Measurements from ENCODE around the gene PVALEF.
A peak's percentile ranks its signal among the peaks of the same experiment; 100 is the strongest.

PVALEF gene

DNA sequence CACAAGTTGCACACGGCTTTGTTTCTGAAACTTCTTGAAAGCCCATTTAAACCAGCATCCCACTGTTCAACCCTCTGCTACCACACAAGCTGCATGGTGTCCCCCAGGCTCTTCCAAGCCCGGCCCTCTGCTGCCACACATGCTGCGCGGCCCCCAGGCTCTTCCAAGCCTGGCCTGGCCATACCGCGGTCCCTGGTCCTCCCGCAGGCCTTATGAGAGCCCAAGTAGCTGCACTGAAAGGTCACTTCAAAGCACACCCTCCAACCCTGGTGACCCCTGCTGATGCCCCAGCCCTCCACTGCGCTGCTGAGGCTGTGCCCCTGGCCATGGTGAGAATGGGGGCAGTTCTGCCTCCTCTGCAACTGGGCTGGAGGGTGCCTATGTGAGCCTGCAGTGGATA, 25.9 kb upstream of the PVALEF start:
- Histone ChIP-seq H3K27me3 (ENCODE audit: low read depth, low read length) (peaks cover 4% of the 10 kb centered on the region; the same call in 1 of the 2 replicates), H2AFZ (ENCODE audit: low read depth, low read length) (no peak overlapping the region), H3K4me1 (ENCODE audit: low read length) (no peaks in the 10 kb centered on the region), H3K9me3 (ENCODE audit: insufficient read depth, low read length) (no peaks in the 10 kb centered on the region), H4K20me1 (ENCODE audit: insufficient read depth, low read length) (no peaks in the 10 kb centered on the region), H3K27ac (ENCODE audit: low read length) (no peak overlapping the region), H3K4me2 (ENCODE audit: low read length) (no peak overlapping the region), H3K79me2 (ENCODE audit: low read length) (no peaks in the 10 kb centered on the region), H3K4me3 (ENCODE audit: low read length) (no peak overlapping the region), H3K9ac (ENCODE audit: low read length) (no peak overlapping the region), H3K36me3 (replicated peaks; ENCODE audit: low read depth, low read length) (no peaks in the 10 kb centered on the region)
- TF ChIP-seq EZH2phosphoT487 (IDR thresholded peaks at IDR 0.05; ENCODE audit: low read depth) = no peak
- TF ChIP-seq CTCF (IDR thresholded peaks at IDR 0.05; ENCODE audit: low read depth, low read length) = no peak

- Histone ChIP-seq H2AFZ (ENCODE audit: low read depth, low read length) (no peak overlapping the region), H3K4me1 (ENCODE audit: low read length) (no peaks in the 10 kb centered on the region)
Measured at GRCh38 chr17:81140018-81140417, 25.3 kb upstream of the PVALEF start.

DNA sequence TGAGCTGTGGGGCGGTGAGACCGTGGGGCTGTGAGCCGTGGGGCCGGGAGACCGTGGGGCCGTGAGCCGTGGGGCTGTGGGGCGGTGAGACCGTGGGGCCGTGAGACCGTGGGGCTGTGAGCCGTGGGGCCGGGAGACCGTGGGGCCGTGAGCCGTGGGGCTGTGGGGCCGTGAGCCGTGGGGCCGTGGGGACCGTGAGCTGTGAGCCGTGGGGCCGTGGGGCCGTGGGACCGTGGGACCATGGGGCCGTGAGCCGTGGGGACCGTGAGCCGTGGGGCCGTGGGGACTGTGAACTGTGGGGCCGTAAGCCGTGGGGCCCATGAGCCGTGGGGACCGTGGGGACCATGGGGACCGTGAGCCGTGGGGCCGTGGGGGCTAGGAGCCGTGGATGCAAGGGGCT, 24.6 kb upstream of the PVALEF start:
- no peak overlapping the region for H3K27ac ChIP-seq (ENCODE audit: low read length)
- H3K4me2 ChIP-seq (ENCODE audit: low read length) = no peak overlapping the region
- H3K4me3 ChIP-seq (ENCODE audit: low read length) = no peak overlapping the region
- no peaks in the 10 kb centered on the region for H4K20me1 ChIP-seq (ENCODE audit: insufficient read depth, low read length)
- H3K27me3 ChIP-seq (ENCODE audit: low read depth, low read length) = peaks cover 4% of the 10 kb centered on the region; the same call in 1 of the 2 replicates
- no peaks in the 10 kb centered on the region for H3K36me3 ChIP-seq (replicated peaks; ENCODE audit: low read depth, low read length)
- no peak for TF ChIP-seq CTCF (IDR thresholded peaks at IDR 0.05; ENCODE audit: low read depth, low read length)
- no peaks in the 10 kb centered on the region for H3K4me1 ChIP-seq (ENCODE audit: low read length)
- no peaks in the 10 kb centered on the region for H3K9me3 ChIP-seq (ENCODE audit: insufficient read depth, low read length)
- no peak overlapping the region for H2AFZ ChIP-seq (ENCODE audit: low read depth, low read length)
- H3K79me2 ChIP-seq (ENCODE audit: low read length) = no peaks in the 10 kb centered on the region
- H3K9ac ChIP-seq (ENCODE audit: low read length) = no peak overlapping the region

More at GRCh38 chr17:81140018-81140417, 25.3 kb upstream of the PVALEF start:
- Histone ChIP-seq H3K79me2 (ENCODE audit: low read length) (no peaks in the 10 kb centered on the region), H3K27me3 (ENCODE audit: low read depth, low read length) (peaks cover 4% of the 10 kb centered on the region; the same call in 1 of the 2 replicates), H3K36me3 (replicated peaks; ENCODE audit: low read depth, low read length) (no peaks in the 10 kb centered on the region), H4K20me1 (ENCODE audit: insufficient read depth, low read length) (no peaks in the 10 kb centered on the region), H3K4me3 (ENCODE audit: low read length) (no peak overlapping the region), H3K4me2 (ENCODE audit: low read length) (no peak overlapping the region), H3K9ac (ENCODE audit: low read length) (no peak overlapping the region), H3K27ac (ENCODE audit: low read length) (no peak overlapping the region), H3K9me3 (ENCODE audit: insufficient read depth, low read length) (no peaks in the 10 kb centered on the region)
- TF ChIP-seq CTCF (IDR thresholded peaks at IDR 0.05; ENCODE audit: low read depth, low read length) (no peak), EZH2phosphoT487 (IDR thresholded peaks at IDR 0.05; ENCODE audit: low read depth) (no peak)

- Histone ChIP-seq H3K27me3 (ENCODE audit: low read depth, low read length) (peaks cover 4% of the 10 kb centered on the region; the same call in 1 of the 2 replicates), H2AFZ (ENCODE audit: low read depth, low read length) (peak overlapping the region; percentile 18; the same call in 1 of the 2 replicates), H3K4me3 (ENCODE audit: low read length) (no peak overlapping the region), H3K4me2 (ENCODE audit: low read length) (peak overlapping the region; percentile 13), H3K79me2 (ENCODE audit: low read length) (no peaks in the 10 kb centered on the region), H3K9me3 (ENCODE audit: insufficient read depth, low read length) (no peaks in the 10 kb centered on the region), H3K27ac (ENCODE audit: low read length) (no peak overlapping the region), H3K9ac (ENCODE audit: low read length) (no peak overlapping the region), H3K36me3 (replicated peaks; ENCODE audit: low read depth, low read length) (no peaks in the 10 kb centered on the region), H4K20me1 (ENCODE audit: insufficient read depth, low read length) (no peaks in the 10 kb centered on the region), H3K4me1 (ENCODE audit: low read length) (no peaks in the 10 kb centered on the region)
- TF ChIP-seq EZH2phosphoT487 (IDR thresholded peaks at IDR 0.05; ENCODE audit: low read depth) = no peak
- TF ChIP-seq CTCF (IDR thresholded peaks at IDR 0.05; ENCODE audit: low read depth, low read length) = peak; percentile 71
Measured at GRCh38 chr17:81142301-81143199, 22.8 kb upstream of the PVALEF start.
